Activated naive CD4-positive, alpha-beta T cell treated with anti-CD3 and anti-CD28 coated beads for 36 hours (primary cell): ENCODE data around the gene PREX1. TPM values are rescaled to one million over a fixed set of nuclear protein-coding genes. Genes with fewer than 3 reads are reported as not detected.

ENCODE experiments used
- CTCF ChIA-PET: fragments of 350-600 bp; sonication (Branson Sonifier 250); formaldehyde crosslinking; loops from one replicate; lab custom pipeline; 2021; ENCODE audit warnings: antibody characterized with exemption; lab: Charles Lee
- DNase-seq: peaks from one replicate; pipeline ENCODE4 v3.0.0-alpha.2; 2020
- H3K27ac Mint-ChIP-seq: one replicate; pipeline ENCODE4 v1.8.0; 2021; ENCODE audit warnings: mild to moderate bottlenecking, mixed read lengths
- H3K27me3 Mint-ChIP-seq: one replicate; pipeline ENCODE4 v1.8.0; 2021; ENCODE audit warnings: low read depth, mixed read lengths
- H3K36me3 Mint-ChIP-seq: one replicate; pipeline ENCODE4 v1.8.0; 2021; ENCODE audit warnings: low read depth, mixed read lengths
- H3K4me1 Mint-ChIP-seq: one replicate; pipeline ENCODE4 v1.8.0; 2021; ENCODE audit warnings: low read depth, mixed read lengths
- H3K4me3 Mint-ChIP-seq: one replicate; pipeline ENCODE4 v1.8.0; 2021; ENCODE audit warnings: mild to moderate bottlenecking, moderate library complexity, mixed read lengths
- H3K9me3 Mint-ChIP-seq: one replicate; pipeline ENCODE4 v1.8.0; 2021; ENCODE audit warnings: mixed read lengths
- intact Hi-C: fragments of 100-400 bp; cut with micrococcal nuclease; formaldehyde crosslinking; loops from one replicate; pipeline ENCODE4 v1.15.1; 2023
- total RNA-seq, 2 experiments: library from RNA; stranded (reverse); gene quantifications; one replicate each; pipeline ENCODE4 v1.2.3, GENCODE V29; 2021

Gene PREX1
- total RNA-seq, 2 experiments from 2014 or later, result 43.7 to 44.2 TPM

- Mint-ChIP-seq H3K27me3 (no peaks in the 10 kb centered on the region), H3K27ac (no peak overlapping the region), H3K4me1 (peaks cover 18% of the 10 kb centered on the region), H3K36me3 (peaks cover 3% of the 10 kb centered on the region), H3K4me3 (no peak overlapping the region), H3K9me3 (no peaks in the 10 kb centered on the region)
- CTCF ChIA-PET, result no interaction called here
- no peak for DNase-seq
- intact Hi-C loops, result no loop called here
Measured at GRCh38 chr20:48710341-48711043, 117.3 kb downstream of the PREX1 start.

DNA sequence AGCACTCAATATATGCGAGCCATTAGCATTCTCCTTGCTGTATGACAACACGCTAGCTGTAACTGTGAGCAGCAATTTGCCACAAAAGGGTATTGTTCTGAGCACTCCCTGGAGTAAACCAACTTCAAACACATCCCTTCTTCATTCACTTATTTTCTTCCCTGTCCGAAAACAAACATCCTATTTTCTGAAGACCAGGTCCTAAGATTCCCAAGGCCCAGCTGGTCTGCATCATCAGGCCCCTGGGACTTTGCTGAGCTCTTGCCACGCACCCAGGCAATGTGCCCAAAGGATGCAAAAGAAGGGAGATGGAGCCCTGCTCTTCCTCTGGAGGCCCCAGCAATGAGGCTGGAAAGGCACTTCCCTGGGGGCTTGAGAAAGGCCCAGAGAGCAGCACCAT lies 118.1 kb downstream of the PREX1 start:
- H3K27me3 Mint-ChIP-seq, result no peaks in the 10 kb centered on the region
- no peak overlapping the region for H3K27ac Mint-ChIP-seq
- peaks cover 3% of the 10 kb centered on the region for H3K36me3 Mint-ChIP-seq
- no peak for DNase-seq
- peaks cover 15% of the 10 kb centered on the region for H3K4me1 Mint-ChIP-seq
- H3K4me3 Mint-ChIP-seq, result no peak overlapping the region
- CTCF ChIA-PET, result no interaction called here
- intact Hi-C loops, result no loop called here
- no peaks in the 10 kb centered on the region for H3K9me3 Mint-ChIP-seq

DNA sequence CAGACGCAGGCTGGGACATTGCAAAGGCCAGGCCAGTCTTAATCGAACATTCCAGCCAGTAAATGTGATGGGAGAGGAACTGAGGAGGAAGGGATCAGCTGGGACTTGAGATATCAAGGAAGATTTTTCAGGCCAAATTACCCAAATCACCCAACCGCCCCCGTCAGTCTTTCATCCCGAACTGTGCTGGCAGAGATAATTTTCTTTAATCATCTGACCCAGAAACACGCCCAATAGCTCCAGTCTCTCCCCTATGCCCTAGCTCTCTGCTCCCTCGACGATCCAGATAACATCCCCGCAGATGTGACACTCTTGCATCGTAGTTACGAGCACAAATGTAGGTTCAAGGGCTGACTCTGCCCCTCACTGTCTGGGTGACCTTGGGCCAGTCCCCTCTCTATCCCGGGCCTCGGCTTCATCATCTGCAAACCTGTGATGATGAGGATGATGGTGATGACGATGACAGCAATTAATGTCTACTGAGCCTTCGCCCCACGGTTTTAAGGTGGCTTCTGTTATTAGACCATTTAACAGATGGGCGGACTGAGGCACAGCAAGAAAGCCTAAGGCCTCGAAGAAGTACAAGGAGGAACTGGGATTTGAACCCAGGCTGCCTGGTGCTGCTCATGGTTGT lies 118.6 kb downstream of the PREX1 start:
- Mint-ChIP-seq H3K4me3 (no peak overlapping the region), H3K27me3 (no peaks in the 10 kb centered on the region), H3K27ac (no peak overlapping the region), H3K36me3 (peaks cover 3% of the 10 kb centered on the region), H3K9me3 (no peaks in the 10 kb centered on the region), H3K4me1 (peaks cover 14% of the 10 kb centered on the region)
- DNase-seq, result no peak
- intact Hi-C loops, result no loop called here
- CTCF ChIA-PET, result no interaction called here

DNA sequence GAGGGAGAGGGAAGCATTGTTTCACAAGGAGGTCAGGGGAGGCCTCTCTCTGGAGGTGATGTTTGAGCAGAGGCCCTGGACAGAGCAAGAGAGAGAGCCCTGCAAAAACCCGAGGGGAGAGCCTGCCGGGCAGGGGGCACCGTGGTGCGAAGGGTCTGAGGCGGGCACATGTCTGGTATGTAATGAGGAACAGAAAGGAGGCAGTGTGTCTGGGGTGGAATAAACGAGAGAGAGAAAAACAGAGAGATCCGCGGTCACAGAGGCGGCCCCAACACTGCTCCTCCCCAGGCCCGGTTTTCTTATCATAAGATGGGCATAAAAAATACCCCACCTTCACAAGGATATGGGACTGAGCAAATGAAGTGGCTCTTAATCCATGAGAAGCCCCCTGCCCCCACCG lies 119.2 kb downstream of the PREX1 start:
- CTCF ChIA-PET, result no interaction called here
- no peaks in the 10 kb centered on the region for H3K27me3 Mint-ChIP-seq
- no peak overlapping the region for H3K4me3 Mint-ChIP-seq
- intact Hi-C loops, result no loop called here
- no peaks in the 10 kb centered on the region for H3K9me3 Mint-ChIP-seq
- peaks cover 14% of the 10 kb centered on the region for H3K4me1 Mint-ChIP-seq
- H3K36me3 Mint-ChIP-seq, result peaks cover 3% of the 10 kb centered on the region
- no peak for DNase-seq
- no peak overlapping the region for H3K27ac Mint-ChIP-seq

- no peaks in the 10 kb centered on the region for H3K9me3 Mint-ChIP-seq
- intact Hi-C loops, result no loop called here
- no peak overlapping the region for H3K4me3 Mint-ChIP-seq
- CTCF ChIA-PET, result no interaction called here
- peaks cover 3% of the 10 kb centered on the region for H3K36me3 Mint-ChIP-seq
- no peak overlapping the region for H3K27ac Mint-ChIP-seq
- no peak for DNase-seq
- H3K27me3 Mint-ChIP-seq, result no peaks in the 10 kb centered on the region
- H3K4me1 Mint-ChIP-seq, result peaks cover 14% of the 10 kb centered on the region
Measured at GRCh38 chr20:48708116-48708515, 119.7 kb downstream of the PREX1 start.

GRCh38 chr20:48706710-48707365 lies 121.0 kb downstream of the PREX1 start:
- Mint-ChIP-seq H3K27ac (peak overlapping the region; percentile 73), H3K9me3 (no peaks in the 10 kb centered on the region), H3K4me1 (peaks cover 14% of the 10 kb centered on the region), H3K4me3 (no peak overlapping the region), H3K36me3 (peaks cover 3% of the 10 kb centered on the region), H3K27me3 (no peaks in the 10 kb centered on the region)
- CTCF ChIA-PET, result interaction anchor here (0.9 to 1.2 kb wide), 2 partner anchors 11 to 49 kb away, joined by 4 to 5 read pairs; no protein-coding TSS in a partner anchor
- DNase-seq, result no peak
- intact Hi-C loops, result no loop called here

- no peak overlapping the region for H3K4me3 Mint-ChIP-seq
- CTCF ChIA-PET, result no interaction called here
Measured at GRCh38 chr20:48706116-48706656, 121.6 kb downstream of the PREX1 start.

DNA sequence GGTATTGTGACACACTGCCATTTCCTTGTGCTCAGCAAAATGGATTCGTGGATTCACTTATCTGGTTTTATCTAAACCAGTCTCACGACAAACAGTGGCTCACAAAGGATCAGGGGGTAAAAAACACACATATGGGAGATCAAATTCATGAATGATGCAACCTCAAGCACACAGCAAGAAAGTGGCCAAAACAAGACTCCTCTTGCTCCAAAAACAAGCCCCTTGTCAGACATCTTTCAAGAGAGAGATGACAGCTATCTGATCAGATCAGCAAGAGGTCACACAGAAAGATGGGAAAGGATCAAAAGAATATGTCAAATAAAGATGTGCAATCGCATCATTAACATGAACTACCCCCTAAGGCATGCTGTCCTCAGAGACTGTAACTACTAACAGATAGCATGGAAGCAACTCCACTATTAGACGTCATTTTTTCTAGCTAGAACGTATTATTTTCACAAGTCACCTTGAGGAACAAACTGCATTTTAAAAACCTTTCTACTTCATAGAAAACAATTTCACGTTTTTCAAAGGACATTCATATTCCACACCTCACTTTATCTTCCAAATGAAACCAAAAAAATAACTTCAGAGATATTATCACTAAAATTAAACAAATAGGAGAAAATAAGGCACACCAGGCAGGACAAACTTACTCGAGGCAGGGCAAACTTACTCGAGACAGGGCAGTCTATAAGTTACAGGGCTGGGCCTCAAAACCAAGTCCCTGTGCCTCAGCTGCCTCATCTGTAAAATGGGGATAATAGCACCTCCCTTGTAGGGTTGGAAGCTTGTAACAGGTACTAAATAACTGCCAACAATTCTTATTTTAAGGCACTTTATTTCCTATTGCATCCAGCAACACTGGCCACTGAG lies 122.3 kb downstream of the PREX1 start:
- H3K9me3 Mint-ChIP-seq, result no peaks in the 10 kb centered on the region
- no peak for DNase-seq
- H3K27ac Mint-ChIP-seq, result no peak overlapping the region
- H3K4me1 Mint-ChIP-seq, result peaks cover 14% of the 10 kb centered on the region
- no peaks in the 10 kb centered on the region for H3K27me3 Mint-ChIP-seq
- CTCF ChIA-PET, result interaction anchor here (0.8 kb wide), 1 partner anchor 48 kb away, joined by 4 read pairs; no protein-coding TSS in a partner anchor
- peaks cover 4% of the 10 kb centered on the region for H3K36me3 Mint-ChIP-seq
- intact Hi-C loops, result no loop called here
- H3K4me3 Mint-ChIP-seq, result no peak overlapping the region

More at GRCh38 chr20:48706116-48706656, 121.6 kb downstream of the PREX1 start:
- Mint-ChIP-seq H3K9me3 (no peaks in the 10 kb centered on the region), H3K27ac (peak overlapping the region; percentile 73), H3K36me3 (peaks cover 3% of the 10 kb centered on the region), H3K27me3 (no peaks in the 10 kb centered on the region), H3K4me1 (peaks cover 14% of the 10 kb centered on the region)
- no peak for DNase-seq
- intact Hi-C loops, result no loop called here

DNA sequence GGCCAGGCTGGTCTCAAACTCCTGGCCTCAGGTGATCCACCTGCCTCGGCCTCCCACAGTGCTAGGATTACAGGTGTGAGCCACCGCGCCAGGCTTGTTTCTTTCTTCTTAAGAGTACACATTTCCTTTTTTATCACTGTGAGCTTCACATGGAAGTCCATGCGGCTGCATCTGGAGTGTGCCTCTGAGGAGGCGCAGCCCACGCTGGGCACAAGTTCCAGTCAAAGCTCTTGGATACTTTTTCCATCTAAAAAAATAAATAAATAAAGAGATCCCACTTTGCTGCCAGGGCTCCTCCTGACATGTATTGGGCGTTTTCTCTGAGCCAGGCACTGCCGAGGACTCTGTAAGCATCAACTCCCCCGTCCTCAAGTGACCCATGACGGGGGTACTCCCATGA lies 123.0 kb downstream of the PREX1 start:
- Mint-ChIP-seq H3K36me3 (peaks cover 4% of the 10 kb centered on the region), H3K4me1 (peaks cover 14% of the 10 kb centered on the region), H3K4me3 (no peak overlapping the region), H3K27ac (no peak overlapping the region), H3K27me3 (no peaks in the 10 kb centered on the region), H3K9me3 (no peaks in the 10 kb centered on the region)
- CTCF ChIA-PET, result interaction anchor here (0.8 kb wide), 1 partner anchor 47 kb away, joined by 4 read pairs; no protein-coding TSS in a partner anchor
- no peak for DNase-seq
- intact Hi-C loops, result no loop called here

- H3K4me3 Mint-ChIP-seq, result no peak overlapping the region
- CTCF ChIA-PET, result interaction anchor here (0.7 kb wide), 1 partner anchor 920 kb away, joined by 3 read pairs; no protein-coding TSS in a partner anchor
- H3K4me1 Mint-ChIP-seq, result peaks cover 14% of the 10 kb centered on the region
- H3K27ac Mint-ChIP-seq, result no peak overlapping the region
- DNase-seq, result no peak
- peaks cover 4% of the 10 kb centered on the region for H3K36me3 Mint-ChIP-seq
- H3K27me3 Mint-ChIP-seq, result no peaks in the 10 kb centered on the region
- intact Hi-C loops, result no loop called here
- no peaks in the 10 kb centered on the region for H3K9me3 Mint-ChIP-seq
Measured at GRCh38 chr20:48703511-48704219, 124.1 kb downstream of the PREX1 start.

DNA sequence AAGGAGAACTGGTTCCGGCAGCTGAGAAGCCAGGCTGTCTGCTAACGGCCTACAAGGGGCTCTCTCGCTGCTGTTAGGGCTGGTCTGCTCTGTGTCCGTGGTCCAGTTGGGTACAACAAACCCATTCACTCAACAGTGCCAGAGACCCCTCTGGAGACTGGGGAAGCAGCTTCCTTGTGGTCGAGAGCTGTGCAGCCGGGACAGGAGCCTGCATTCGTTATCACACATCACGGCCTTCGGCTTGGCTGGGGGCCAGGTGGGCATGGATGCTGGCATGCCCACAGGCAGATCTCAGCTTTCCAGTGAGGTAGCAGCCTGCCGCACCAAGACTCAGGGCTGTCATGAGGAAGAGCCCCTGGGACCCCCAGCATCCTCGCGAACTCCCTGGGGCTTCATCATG lies 124.7 kb downstream of the PREX1 start:
- H3K27ac Mint-ChIP-seq, result no peak overlapping the region
- H3K27me3 Mint-ChIP-seq, result no peaks in the 10 kb centered on the region
- intact Hi-C loops, result no loop called here
- peaks cover 14% of the 10 kb centered on the region for H3K4me1 Mint-ChIP-seq
- no peaks in the 10 kb centered on the region for H3K9me3 Mint-ChIP-seq
- no peak overlapping the region for H3K4me3 Mint-ChIP-seq
- H3K36me3 Mint-ChIP-seq, result peaks cover 4% of the 10 kb centered on the region
- CTCF ChIA-PET, result interaction anchor here (0.7 kb wide), 1 partner anchor 919 kb away, joined by 3 read pairs; no protein-coding TSS in a partner anchor
- no peak for DNase-seq
